DOHH2 (cell line): Measurements from ENCODE around the gene PRSS22.

Experiments
- H3F3A ChIP-seq: fragments of 200-600 bp; sonication (generic), shearing (Covaris generic); 2 replicates; pipeline ENCODE4 v1.6.0; 2016; ENCODE audit warnings: antibody characterized with exemption, mild to moderate bottlenecking; ENCODE audit not compliant: control insufficient read depth, insufficient read depth
- H3K27ac ChIP-seq: fragments of 200-600 bp; sonication (generic); 2 replicates; pipeline ENCODE4 v1.5.1; 2014; ENCODE audit warnings: low read depth, mild to moderate bottlenecking, low read length, moderate library complexity
- H3K27me3 ChIP-seq: fragments of 200-600 bp; sonication (generic); 2 replicates; pipeline ENCODE4 v1.6.1; 2014; ENCODE audit warnings: mild to moderate bottlenecking, low read length, mixed read lengths; ENCODE audit not compliant: control insufficient read depth
- H3K36me3 ChIP-seq: fragments of 200-600 bp; sonication (generic); 2 replicates; pipeline ENCODE4 v1.6.1; 2014; ENCODE audit warnings: mild to moderate bottlenecking, low read length, moderate library complexity, mixed read lengths; ENCODE audit not compliant: control insufficient read depth
- H3K4me1 ChIP-seq: fragments of 200-600 bp; sonication (generic); 2 replicates; pipeline ENCODE4 v1.6.1; 2014; ENCODE audit warnings: mild to moderate bottlenecking, low read length, mixed read lengths; ENCODE audit not compliant: control insufficient read depth
- H3K4me2 ChIP-seq: fragments of 200-600 bp; sonication (generic); 2 replicates; pipeline ENCODE4 v1.6.0; 2014; ENCODE audit warnings: mild to moderate bottlenecking, low read length, moderate library complexity
- H3K4me3 ChIP-seq: fragments of 200-600 bp; sonication (generic); 2 replicates; pipeline ENCODE4 v1.5.1; 2014; ENCODE audit warnings: mild to moderate bottlenecking, low read length, mixed read lengths
- H3K79me2 ChIP-seq: fragments of 200-600 bp; sonication (generic); 2 replicates; pipeline ENCODE4 v1.6.1; 2014; ENCODE audit warnings: mild to moderate bottlenecking, low read length, mixed read lengths; ENCODE audit not compliant: control insufficient read depth
- H3K9me2 ChIP-seq: fragments of 200-600 bp; sonication (generic); replicated peaks from 2 replicates; pipeline ENCODE4 v1.6.1; 2014; ENCODE audit warnings: mild to moderate bottlenecking, low read length, mixed read lengths; ENCODE audit not compliant: control insufficient read depth
- H3K9me3 ChIP-seq: fragments of 200-600 bp; sonication (generic); 2 replicates; pipeline ENCODE4 v1.6.1; 2014; ENCODE audit warnings: antibody characterized with exemption, low read length, mixed read lengths; ENCODE audit not compliant: control insufficient read depth, insufficient read depth
- H4K20me1 ChIP-seq: fragments of 200-600 bp; sonication (generic); 2 replicates; pipeline ENCODE4 v1.6.0; 2014; ENCODE audit warnings: low read depth, mild to moderate bottlenecking, antibody characterized with exemption, low read length, moderate library complexity; ENCODE audit not compliant: control insufficient read depth, insufficient read depth
- EZH2phosphoT487 ChIP-seq: fragments of 200-600 bp; sonication (generic); IDR thresholded peaks from 2 replicates; pipeline ENCODE4 v1.6.1; 2017; ENCODE audit warnings: borderline replicate concordance, mild to moderate bottlenecking, antibody characterized with exemption, low read length, moderate library complexity, mixed read lengths
- TF ChIP-seq, protein P1 (sequence below): fragments of 200-600 bp; sonication (generic); IDR thresholded peaks from one replicate; pipeline ENCODE4 v1.5.1; 2014; ENCODE audit warnings: antibody characterized with exemption, mild to moderate bottlenecking, low read depth, low read length; ENCODE audit not compliant: poor library complexity, severe bottlenecking

Gene PRSS22

DNA sequence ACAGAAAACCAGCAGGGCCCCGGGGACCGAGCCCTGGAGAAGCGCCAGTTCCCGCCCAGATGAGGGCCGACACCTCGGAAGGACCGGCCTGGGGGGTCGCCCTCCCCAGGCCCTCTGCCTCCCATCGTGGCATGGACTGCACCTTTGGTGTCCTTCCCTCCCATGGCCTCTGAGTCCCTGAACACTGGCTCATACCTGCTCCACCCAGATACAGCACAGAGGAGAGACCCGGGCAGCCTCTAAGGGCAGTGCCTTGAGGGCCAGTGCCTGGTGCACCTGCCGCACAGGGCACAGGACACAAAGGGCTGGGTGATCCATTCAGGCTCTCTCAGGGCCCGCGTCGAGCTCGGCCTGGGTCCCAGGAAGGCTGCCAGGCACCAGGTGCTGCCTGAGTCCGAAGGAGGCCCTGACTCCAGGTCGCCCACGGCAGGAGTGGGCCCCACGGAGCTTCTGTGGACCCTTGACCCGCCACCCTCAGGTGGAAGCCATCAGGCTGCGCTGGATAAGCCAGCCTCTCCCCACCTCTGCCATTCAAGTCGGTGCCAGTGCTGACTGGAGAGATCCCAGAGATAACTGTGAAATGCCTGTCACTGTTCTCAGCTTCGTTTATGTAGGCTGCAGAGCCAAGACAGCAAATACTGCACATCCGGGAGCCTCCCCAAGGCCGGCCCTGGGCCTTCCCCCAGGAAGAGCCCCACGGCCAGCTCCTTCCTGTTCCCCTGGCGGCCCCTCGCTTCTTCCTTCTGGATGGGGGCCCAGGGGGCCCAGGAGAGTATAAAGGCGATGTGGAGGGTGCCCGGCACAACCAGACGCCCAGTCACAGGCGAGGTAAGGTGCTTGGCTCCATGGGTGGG is 28.2 kb downstream of the PRSS22 start, which contains the start of gene ZG16B:
ZG16B (plus strand) TSS at position 803 of the 854 bp plus-strand sequence. CDS start 139 bp downstream, outside the sequence.
- Histone ChIP-seq H3K4me2 (no peak within 1 kb of the TSS), H3K27me3 (no peaks in the 10 kb centered on the region), H3K27ac (no peak within 1 kb of the TSS), H3F3A (no peaks in the 10 kb centered on the region), H3K4me3 (no peak within 1 kb of the TSS), H3K9me3 (no peaks in the 10 kb centered on the region), H3K4me1 (no peaks in the 10 kb centered on the region), H3K79me2 (no peaks in the 10 kb centered on the region), H3K9me2 (no peaks in the 10 kb centered on the region), H3K36me3 (no peaks in the 10 kb centered on the region), H4K20me1 (no peaks in the 10 kb centered on the region)
- TF ChIP-seq, protein P1, sequence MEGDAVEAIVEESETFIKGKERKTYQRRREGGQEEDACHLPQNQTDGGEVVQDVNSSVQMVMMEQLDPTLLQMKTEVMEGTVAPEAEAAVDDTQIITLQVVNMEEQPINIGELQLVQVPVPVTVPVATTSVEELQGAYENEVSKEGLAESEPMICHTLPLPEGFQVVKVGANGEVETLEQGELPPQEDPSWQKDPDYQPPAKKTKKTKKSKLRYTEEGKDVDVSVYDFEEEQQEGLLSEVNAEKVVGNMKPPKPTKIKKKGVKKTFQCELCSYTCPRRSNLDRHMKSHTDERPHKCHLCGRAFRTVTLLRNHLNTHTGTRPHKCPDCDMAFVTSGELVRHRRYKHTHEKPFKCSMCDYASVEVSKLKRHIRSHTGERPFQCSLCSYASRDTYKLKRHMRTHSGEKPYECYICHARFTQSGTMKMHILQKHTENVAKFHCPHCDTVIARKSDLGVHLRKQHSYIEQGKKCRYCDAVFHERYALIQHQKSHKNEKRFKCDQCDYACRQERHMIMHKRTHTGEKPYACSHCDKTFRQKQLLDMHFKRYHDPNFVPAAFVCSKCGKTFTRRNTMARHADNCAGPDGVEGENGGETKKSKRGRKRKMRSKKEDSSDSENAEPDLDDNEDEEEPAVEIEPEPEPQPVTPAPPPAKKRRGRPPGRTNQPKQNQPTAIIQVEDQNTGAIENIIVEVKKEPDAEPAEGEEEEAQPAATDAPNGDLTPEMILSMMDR: no peak
- TF ChIP-seq EZH2phosphoT487: no peak

DNA sequence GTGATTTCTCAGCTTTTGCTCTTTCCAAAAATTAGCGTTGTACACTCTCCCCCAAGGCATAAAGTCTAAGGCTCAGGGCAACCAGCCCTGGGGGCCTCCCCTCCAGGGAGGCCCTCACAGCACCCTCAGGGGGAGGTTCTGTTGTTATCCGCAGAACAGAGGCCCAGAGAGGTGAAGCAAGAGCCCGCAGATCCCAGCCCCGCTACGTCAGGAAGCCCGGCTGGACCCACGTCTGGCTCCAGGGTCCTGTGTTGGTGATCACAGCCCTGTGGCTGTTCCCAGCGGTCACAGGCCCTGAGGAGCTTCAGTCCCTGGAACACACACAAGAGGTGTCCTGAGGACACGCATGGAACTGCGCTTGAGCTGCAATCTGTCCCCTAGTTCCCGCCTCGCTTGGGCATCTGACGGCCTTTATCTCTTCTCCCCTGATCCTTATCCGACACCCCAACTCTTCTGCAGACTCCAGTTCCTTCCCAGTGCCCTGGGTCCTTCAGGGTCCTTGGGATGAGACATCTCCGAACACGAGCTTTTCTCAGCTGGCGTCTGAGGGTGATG is 29.0 kb downstream of the PRSS22 start:
- Histone ChIP-seq H3K36me3 (no peaks in the 10 kb centered on the region), H4K20me1 (no peaks in the 10 kb centered on the region), H3F3A (no peaks in the 10 kb centered on the region), H3K4me1 (no peaks in the 10 kb centered on the region), H3K9me3 (no peaks in the 10 kb centered on the region), H3K4me2 (no peak overlapping the region), H3K9me2 (no peaks in the 10 kb centered on the region), H3K27me3 (no peaks in the 10 kb centered on the region), H3K27ac (no peak overlapping the region), H3K4me3 (no peak overlapping the region), H3K79me2 (no peaks in the 10 kb centered on the region)
- no peak for TF ChIP-seq EZH2phosphoT487
- TF ChIP-seq, protein P1: no peak

DNA sequence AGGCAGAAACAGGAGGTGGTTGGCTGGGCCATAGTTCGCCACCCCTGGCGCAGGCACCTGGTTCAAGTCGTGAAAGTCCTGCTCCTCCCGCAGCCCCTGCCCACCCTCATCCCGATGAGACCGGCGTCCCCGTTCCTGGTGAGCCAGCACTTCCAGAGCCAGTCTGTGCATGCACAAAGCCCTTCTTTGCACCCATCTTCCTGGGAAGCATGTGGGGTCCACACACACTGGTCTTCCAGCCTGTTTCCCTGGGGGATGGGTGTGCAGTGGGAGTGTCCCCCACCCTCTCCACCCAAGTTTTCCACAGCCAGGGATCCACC is 29.5 kb downstream of the PRSS22 start:
- Histone ChIP-seq H3K27me3 (no peaks in the 10 kb centered on the region), H3F3A (no peaks in the 10 kb centered on the region), H3K27ac (no peak overlapping the region), H3K4me1 (no peaks in the 10 kb centered on the region), H3K4me3 (no peak overlapping the region), H3K79me2 (no peaks in the 10 kb centered on the region), H3K9me3 (no peaks in the 10 kb centered on the region), H4K20me1 (no peaks in the 10 kb centered on the region), H3K4me2 (no peak overlapping the region), H3K36me3 (no peaks in the 10 kb centered on the region), H3K9me2 (no peaks in the 10 kb centered on the region)
- TF ChIP-seq EZH2phosphoT487: no peak
- TF ChIP-seq, protein P1: no peak
